Activated naive CD4-positive, alpha-beta T cell (primary cell): ENCODE data around the gene DTX3L.

Source experiments
- DNase-seq, 4 experiments: peaks; one replicate each; lab custom pipeline; 2025; lab: John Stamatoyannopoulos, UW

DTX3L gene

GRCh38 chr3:122564155-122564912, at the start of gene DTX3L, which contains the start of gene PARP9:
Gene DTX3L, plus strand, starts transcription at chr3:122564338. Its CDS starts 89 bp downstream, at chr3:122564427.
Gene PARP9, minus strand, starts transcription at chr3:122564300. Its CDS starts 4,680 bp downstream, at chr3:122559620.
- DNase-seq = peak; percentile 34 to 87 (median 54)

GRCh38 chr3:122515020-122515468, 49.1 kb upstream of the DTX3L start:
- DNase-seq = no peak

- no peak for DNase-seq
Observed at GRCh38 chr3:122515870-122516269, 48.3 kb upstream of the DTX3L start.

- no peak for DNase-seq
Observed at GRCh38 chr3:122516846-122517360, 47.2 kb upstream of the DTX3L start.

GRCh38 chr3:122519693-122520092, 44.4 kb upstream of the DTX3L start:
- no peak for DNase-seq

- no peak for DNase-seq
Observed at GRCh38 chr3:122520861-122521260, 43.3 kb upstream of the DTX3L start.

GRCh38 chr3:122523317-122523716, 40.8 kb upstream of the DTX3L start:
- DNase-seq = no peak

GRCh38 chr3:122530164-122530563, 34.0 kb upstream of the DTX3L start:
- no peak for DNase-seq

GRCh38 chr3:122533480-122533879, 30.7 kb upstream of the DTX3L start:
- no peak for DNase-seq

GRCh38 chr3:122533931-122534334, 30.2 kb upstream of the DTX3L start:
- no peak for DNase-seq

- DNase-seq = no peak
Observed at GRCh38 chr3:122535964-122536631, 28.0 kb upstream of the DTX3L start.

GRCh38 chr3:122536632-122537001, 27.5 kb upstream of the DTX3L start:
- DNase-seq = no peak

- no peak for DNase-seq
Observed at GRCh38 chr3:122538956-122539490, 25.1 kb upstream of the DTX3L start.

- no peak for DNase-seq
Observed at GRCh38 chr3:122546151-122546550, 18.0 kb upstream of the DTX3L start.

GRCh38 chr3:122548076-122548475, 16.1 kb upstream of the DTX3L start:
- DNase-seq = no peak

GRCh38 chr3:122548619-122549018, 15.5 kb upstream of the DTX3L start:
- no peak for DNase-seq

- DNase-seq = no peak
Observed at GRCh38 chr3:122553171-122553570, 11.0 kb upstream of the DTX3L start.

GRCh38 chr3:122555275-122556071, 8.7 kb upstream of the DTX3L start:
- no peak for DNase-seq

GRCh38 chr3:122557356-122557755, 6.8 kb upstream of the DTX3L start:
- DNase-seq = no peak

GRCh38 chr3:122558605-122559004, 5.5 kb upstream of the DTX3L start:
- DNase-seq = no peak

GRCh38 chr3:122559906-122560305, 4.2 kb upstream of the DTX3L start:
- DNase-seq = no peak

- DNase-seq = peak in 1 of 4 experiments; percentile 22
Observed at GRCh38 chr3:122560680-122561079, 3.5 kb upstream of the DTX3L start.
